ENCODE results near the gene VWA2. TPM values are rescaled to one million over a fixed set of nuclear protein-coding genes. Genes with fewer than 3 reads are reported as not detected.

Gene VWA2
- total and polyA plus RNA-seq, 2 donors (not counting 1 experiment from before 2014, with no cell fraction given), result not detected

DNA sequence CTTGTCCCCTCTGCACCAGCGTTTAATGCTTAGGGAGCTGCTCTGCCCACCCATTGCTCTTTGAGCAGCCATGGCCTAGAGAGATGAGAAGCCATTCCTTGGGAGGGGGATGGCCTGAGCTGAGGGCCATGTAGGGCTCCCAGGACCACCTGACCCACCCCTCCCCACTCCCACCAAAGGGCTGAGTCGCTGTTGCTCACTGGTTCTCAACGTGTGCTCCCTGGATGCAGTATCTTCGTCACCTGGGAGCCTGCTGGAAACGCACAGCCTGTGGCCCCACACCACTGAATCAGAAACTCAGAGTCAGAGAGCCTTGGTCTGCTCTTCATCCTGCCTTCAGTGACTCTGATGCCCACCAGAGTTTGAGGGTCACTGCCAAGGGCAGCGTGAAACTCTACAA is 37.0 kb downstream of the VWA2 start:
- TF ChIP-seq CTCF (IDR thresholded peaks at IDR 0.05), result no peak
- Mint-ChIP-seq H3K27ac (no peak overlapping the region), H3K4me1 (no peaks in the 10 kb centered on the region)

GRCh38 chr10:114276671-114277070 is 37.6 kb downstream of the VWA2 start:
- Histone ChIP-seq H3K9ac (ENCODE audit: low read length) (no peak overlapping the region), H3K4me2 (replicated peaks; ENCODE audit: low read depth, low read length, poor library complexity, severe bottlenecking) (no peak overlapping the region), H4K20me1 (ENCODE audit: control insufficient read depth, insufficient read depth, low read length, poor library complexity, severe bottlenecking) (no peaks in the 10 kb centered on the region), H3K27ac (ENCODE audit: low read length in 2 of 2) (no peak overlapping the region), H3K4me3 (ENCODE audit: control extremely low read depth in 1 of 5, extremely low read depth in 1 of 5, insufficient read depth in 1 of 5, low read depth in 2 of 5, low read length in 4 of 5) (no peak overlapping the region), H3K79me2 (ENCODE audit: control insufficient read depth, insufficient read depth, low read length) (no peaks in the 10 kb centered on the region), H2AFZ (ENCODE audit: insufficient read depth, low read depth, low read length, poor library complexity, severe bottlenecking) (no peak overlapping the region), H3K36me3 (replicated peaks in 1 of 2; ENCODE audit: control extremely low read depth in 1 of 2, control insufficient read depth in 1 of 2, extremely low read depth in 1 of 2, insufficient read depth in 2 of 2, low read length in 1 of 2) (no peaks in the 10 kb centered on the region), H3K9me3 (ENCODE audit: control extremely low read depth in 1 of 3, control insufficient read depth in 2 of 3, insufficient read depth in 1 of 3, low read length in 2 of 3) (no peaks in the 10 kb centered on the region), H3K27me3 (replicated peaks in 1 of 4; ENCODE audit: control extremely low read depth in 1 of 4, control insufficient read depth in 3 of 4, insufficient read depth in 4 of 4, low read length in 3 of 4) (peaks cover 0 to 6% (median 0%) of the 10 kb centered on the region in 4 experiments), H3K4me1 (ENCODE audit: control insufficient read depth in 2 of 2, insufficient read depth in 2 of 2, low read length in 2 of 2) (no peaks in the 10 kb centered on the region)
- POLR2A ChIA-PET, result no interaction called here
- no peak for DNase-seq
- Mint-ChIP-seq H3K27me3 (peaks cover 24% of the 10 kb centered on the region), H3K4me1 (no peaks in the 10 kb centered on the region), H3K4me3 (no peak overlapping the region), H3K27ac (no peak overlapping the region), H3K9me3 (ENCODE audit: insufficient read depth) (no peaks in the 10 kb centered on the region)
- no peak for TF ChIP-seq EZH2 (IDR thresholded peaks at IDR 0.05; ENCODE audit: borderline replicate concordance, insufficient read depth, low read depth, low read length, poor library complexity, severe bottlenecking)
- CTCF ChIA-PET, result interaction anchor here (0.6 to 0.7 kb wide), 2 partner anchors 107 to 509 kb away, joined by 3 to 4 read pairs; no protein-coding TSS in a partner anchor
- WGBS (ENCODE audit: insufficient coverage), result 98% methylated on average over 6 of the region's 6 CpGs
- ATAC-seq (ENCODE audit: low read depth), result no peak
- intact Hi-C loops (cut with micrococcal nuclease), result no loop called here

More for the DNA sequence above, 37.0 kb downstream of the VWA2 start:
- WGBS (ENCODE audit: insufficient coverage), result 92% methylated on average over 5 of the region's 6 CpGs
- Histone ChIP-seq H3K79me2 (ENCODE audit: control insufficient read depth, insufficient read depth, low read length) (no peaks in the 10 kb centered on the region), H3K4me1 (ENCODE audit: control insufficient read depth in 2 of 2, insufficient read depth in 2 of 2, low read length in 2 of 2) (no peaks in the 10 kb centered on the region), H3K4me3 (ENCODE audit: control extremely low read depth in 1 of 5, extremely low read depth in 1 of 5, insufficient read depth in 1 of 5, low read depth in 2 of 5, low read length in 4 of 5) (no peak overlapping the region), H3K9me3 (ENCODE audit: control extremely low read depth in 1 of 3, control insufficient read depth in 2 of 3, insufficient read depth in 1 of 3, low read length in 2 of 3) (no peaks in the 10 kb centered on the region), H2AFZ (ENCODE audit: insufficient read depth, low read depth, low read length, poor library complexity, severe bottlenecking) (no peak overlapping the region), H3K27me3 (replicated peaks in 1 of 4; ENCODE audit: control extremely low read depth in 1 of 4, control insufficient read depth in 3 of 4, insufficient read depth in 4 of 4, low read length in 3 of 4) (peaks cover 0 to 6% (median 0%) of the 10 kb centered on the region in 4 experiments), H3K4me2 (replicated peaks; ENCODE audit: low read depth, low read length, poor library complexity, severe bottlenecking) (no peak overlapping the region), H4K20me1 (ENCODE audit: control insufficient read depth, insufficient read depth, low read length, poor library complexity, severe bottlenecking) (no peaks in the 10 kb centered on the region), H3K9ac (ENCODE audit: low read length) (no peak overlapping the region), H3K27ac (ENCODE audit: low read length in 2 of 2) (no peak overlapping the region), H3K36me3 (replicated peaks in 1 of 2; ENCODE audit: control extremely low read depth in 1 of 2, control insufficient read depth in 1 of 2, extremely low read depth in 1 of 2, insufficient read depth in 2 of 2, low read length in 1 of 2) (no peaks in the 10 kb centered on the region)
- ChIA-PET POLR2A (no interaction called here), CTCF (interaction anchor here (0.6 kb wide), 1 partner anchor 106 kb away, joined by 4 read pairs; no protein-coding TSS in a partner anchor)
- peaks cover 24% of the 10 kb centered on the region for H3K27me3 Mint-ChIP-seq
- no peaks in the 10 kb centered on the region for H3K9me3 Mint-ChIP-seq (ENCODE audit: insufficient read depth)
- intact Hi-C loops (cut with micrococcal nuclease), result no loop called here
- ATAC-seq (ENCODE audit: low read depth), result no peak
- DNase-seq, result no peak
- no peak overlapping the region for H3K4me3 Mint-ChIP-seq

Measured in B cell (primary cell).